Measurements from ENCODE around the gene CSMD2.

Gene CSMD2

DNA sequence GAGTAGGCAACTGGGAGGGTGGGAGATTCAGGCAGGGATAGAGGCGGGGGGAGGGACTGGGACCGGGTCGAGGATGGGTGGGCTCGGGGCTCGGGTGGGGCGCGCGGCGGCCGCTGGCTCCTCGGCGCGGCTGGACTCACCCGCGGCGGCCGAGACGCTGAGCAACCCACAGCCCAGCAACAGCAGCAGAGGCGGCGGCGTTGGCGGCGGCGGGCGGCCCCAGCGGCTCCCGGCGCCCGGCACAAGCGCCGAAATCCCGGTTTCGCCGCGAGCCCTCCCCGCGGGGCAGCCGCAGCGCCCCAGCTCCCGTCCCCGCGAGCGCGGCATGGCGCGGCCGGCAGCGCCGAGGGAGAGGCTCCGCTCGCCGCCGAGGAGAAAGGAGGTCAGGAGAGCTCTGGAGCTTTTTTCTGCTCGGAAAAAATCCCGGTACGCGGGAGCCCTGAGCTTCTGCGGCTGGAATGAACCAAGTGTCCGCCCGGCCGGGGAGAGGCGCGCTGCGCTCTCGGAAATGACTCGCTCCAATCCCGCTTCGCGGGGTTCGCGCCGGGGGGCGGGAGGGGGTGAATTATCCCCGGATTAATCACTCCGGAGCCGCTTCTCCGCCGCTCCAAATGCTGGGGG is at the start of gene CSMD2:
TSS of gene CSMD2 (minus strand) at position 460 of the 621 bp plus-strand sequence. CDS start at position 327, 133 bp downstream.
- TF ChIP-seq PPARA (CRISPR knock-in tag; IDR thresholded peaks at IDR 0.05; ENCODE audit: borderline replicate concordance) (no peak), RARB (CRISPR knock-in tag; IDR thresholded peaks at IDR 0.05) (no peak), OSR1 (CRISPR knock-in tag; IDR thresholded peaks at IDR 0.05) (no peak), TOX (CRISPR knock-in tag; IDR thresholded peaks at IDR 0.05; ENCODE audit: borderline replicate concordance) (no peak), ZNF70 (CRISPR knock-in tag; IDR thresholded peaks at IDR 0.05) (no peak), ZFP30 (CRISPR knock-in tag; IDR thresholded peaks at IDR 0.05) (no peak), ZNF565 (CRISPR knock-in tag; conservative IDR thresholded peaks at IDR 0.05; ENCODE audit: low read depth) (no peak), SNAI2 (CRISPR knock-in tag; IDR thresholded peaks at IDR 0.05) (no peak), TCF4 (CRISPR knock-in tag; IDR thresholded peaks at IDR 0.05; ENCODE audit: borderline replicate concordance) (no peak), CSDC2 (CRISPR knock-in tag; IDR thresholded peaks at IDR 0.05) (no peak), ZC3H10 (CRISPR knock-in tag; IDR thresholded peaks at IDR 0.05) (no peak), BACH2 (CRISPR knock-in tag; IDR thresholded peaks at IDR 0.05; ENCODE audit: borderline replicate concordance) (no peak), ARNTL (CRISPR knock-in tag; IDR thresholded peaks at IDR 0.05; ENCODE audit: borderline replicate concordance, low read depth) (no peak), ZNF8 (CRISPR knock-in tag; IDR thresholded peaks at IDR 0.05) (no peak; the same call in 1 of the 2 replicates), ISL1 (CRISPR knock-in tag; IDR thresholded peaks at IDR 0.05) (no peak), ESRRG (CRISPR knock-in tag; IDR thresholded peaks at IDR 0.05) (no peak)
- TF ChIP-seq, protein P1, sequence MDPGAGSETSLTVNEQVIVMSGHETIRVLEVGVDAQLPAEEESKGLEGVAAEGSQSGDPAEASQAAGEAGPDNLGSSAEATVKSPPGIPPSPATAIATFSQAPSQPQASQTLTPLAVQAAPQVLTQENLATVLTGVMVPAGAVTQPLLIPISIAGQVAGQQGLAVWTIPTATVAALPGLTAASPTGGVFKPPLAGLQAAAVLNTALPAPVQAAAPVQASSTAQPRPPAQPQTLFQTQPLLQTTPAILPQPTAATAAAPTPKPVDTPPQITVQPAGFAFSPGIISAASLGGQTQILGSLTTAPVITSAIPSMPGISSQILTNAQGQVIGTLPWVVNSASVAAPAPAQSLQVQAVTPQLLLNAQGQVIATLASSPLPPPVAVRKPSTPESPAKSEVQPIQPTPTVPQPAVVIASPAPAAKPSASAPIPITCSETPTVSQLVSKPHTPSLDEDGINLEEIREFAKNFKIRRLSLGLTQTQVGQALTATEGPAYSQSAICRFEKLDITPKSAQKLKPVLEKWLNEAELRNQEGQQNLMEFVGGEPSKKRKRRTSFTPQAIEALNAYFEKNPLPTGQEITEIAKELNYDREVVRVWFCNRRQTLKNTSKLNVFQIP (CRISPR knock-in tag; IDR thresholded peaks at IDR 0.05; ENCODE audit: borderline replicate concordance, low read depth) = no peak
- TF ChIP-seq, protein P2, sequence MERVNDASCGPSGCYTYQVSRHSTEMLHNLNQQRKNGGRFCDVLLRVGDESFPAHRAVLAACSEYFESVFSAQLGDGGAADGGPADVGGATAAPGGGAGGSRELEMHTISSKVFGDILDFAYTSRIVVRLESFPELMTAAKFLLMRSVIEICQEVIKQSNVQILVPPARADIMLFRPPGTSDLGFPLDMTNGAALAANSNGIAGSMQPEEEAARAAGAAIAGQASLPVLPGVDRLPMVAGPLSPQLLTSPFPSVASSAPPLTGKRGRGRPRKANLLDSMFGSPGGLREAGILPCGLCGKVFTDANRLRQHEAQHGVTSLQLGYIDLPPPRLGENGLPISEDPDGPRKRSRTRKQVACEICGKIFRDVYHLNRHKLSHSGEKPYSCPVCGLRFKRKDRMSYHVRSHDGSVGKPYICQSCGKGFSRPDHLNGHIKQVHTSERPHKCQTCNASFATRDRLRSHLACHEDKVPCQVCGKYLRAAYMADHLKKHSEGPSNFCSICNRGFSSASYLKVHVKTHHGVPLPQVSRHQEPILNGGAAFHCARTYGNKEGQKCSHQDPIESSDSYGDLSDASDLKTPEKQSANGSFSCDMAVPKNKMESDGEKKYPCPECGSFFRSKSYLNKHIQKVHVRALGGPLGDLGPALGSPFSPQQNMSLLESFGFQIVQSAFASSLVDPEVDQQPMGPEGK (CRISPR knock-in tag; IDR thresholded peaks at IDR 0.05; ENCODE audit: borderline replicate concordance) = no peak
- TF ChIP-seq, protein P3, sequence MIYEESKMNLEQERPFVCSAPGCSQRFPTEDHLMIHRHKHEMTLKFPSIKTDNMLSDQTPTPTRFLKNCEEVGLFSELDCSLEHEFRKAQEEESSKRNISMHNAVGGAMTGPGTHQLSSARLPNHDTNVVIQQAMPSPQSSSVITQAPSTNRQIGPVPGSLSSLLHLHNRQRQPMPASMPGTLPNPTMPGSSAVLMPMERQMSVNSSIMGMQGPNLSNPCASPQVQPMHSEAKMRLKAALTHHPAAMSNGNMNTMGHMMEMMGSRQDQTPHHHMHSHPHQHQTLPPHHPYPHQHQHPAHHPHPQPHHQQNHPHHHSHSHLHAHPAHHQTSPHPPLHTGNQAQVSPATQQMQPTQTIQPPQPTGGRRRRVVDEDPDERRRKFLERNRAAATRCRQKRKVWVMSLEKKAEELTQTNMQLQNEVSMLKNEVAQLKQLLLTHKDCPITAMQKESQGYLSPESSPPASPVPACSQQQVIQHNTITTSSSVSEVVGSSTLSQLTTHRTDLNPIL (CRISPR knock-in tag; IDR thresholded peaks at IDR 0.05; ENCODE audit: low read depth) = no peak
- TF ChIP-seq, protein P4, sequence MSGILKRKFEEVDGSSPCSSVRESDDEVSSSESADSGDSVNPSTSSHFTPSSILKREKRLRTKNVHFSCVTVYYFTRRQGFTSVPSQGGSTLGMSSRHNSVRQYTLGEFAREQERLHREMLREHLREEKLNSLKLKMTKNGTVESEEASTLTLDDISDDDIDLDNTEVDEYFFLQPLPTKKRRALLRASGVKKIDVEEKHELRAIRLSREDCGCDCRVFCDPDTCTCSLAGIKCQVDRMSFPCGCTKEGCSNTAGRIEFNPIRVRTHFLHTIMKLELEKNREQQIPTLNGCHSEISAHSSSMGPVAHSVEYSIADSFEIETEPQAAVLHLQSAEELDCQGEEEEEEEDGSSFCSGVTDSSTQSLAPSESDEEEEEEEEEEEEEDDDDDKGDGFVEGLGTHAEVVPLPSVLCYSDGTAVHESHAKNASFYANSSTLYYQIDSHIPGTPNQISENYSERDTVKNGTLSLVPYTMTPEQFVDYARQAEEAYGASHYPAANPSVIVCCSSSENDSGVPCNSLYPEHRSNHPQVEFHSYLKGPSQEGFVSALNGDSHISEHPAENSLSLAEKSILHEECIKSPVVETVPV (CRISPR knock-in tag; IDR thresholded peaks at IDR 0.05) = no peak
- ATAC-seq = peak; percentile 18; the same call in 1 of the 3 replicates

DNA sequence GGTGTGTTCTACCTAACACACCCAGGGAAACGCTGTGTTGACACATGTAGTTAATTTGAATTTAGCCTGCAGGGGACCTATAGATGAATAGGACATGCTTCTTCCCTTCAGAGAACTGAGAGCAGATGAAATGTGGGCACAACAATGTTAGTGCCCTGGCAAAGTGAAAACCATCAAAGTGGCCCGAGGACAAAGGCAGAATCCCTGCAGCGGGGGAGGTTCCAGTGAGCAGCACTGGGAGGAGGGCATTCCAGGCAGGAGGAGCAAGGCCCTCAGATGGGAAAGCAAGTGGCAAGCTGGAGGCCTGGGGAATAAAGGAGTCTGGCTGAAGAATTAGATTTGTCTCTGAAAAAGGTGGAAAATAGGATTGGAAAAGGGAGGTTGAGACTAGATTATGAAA is 48.9 kb upstream of the CSMD2 start:
- no peak for TF ChIP-seq OSR1 (CRISPR knock-in tag; IDR thresholded peaks at IDR 0.05)
- TF ChIP-seq GLIS3 (CRISPR knock-in tag; IDR thresholded peaks at IDR 0.05) = no peak
- TF ChIP-seq TCF4 (CRISPR knock-in tag; IDR thresholded peaks at IDR 0.05; ENCODE audit: borderline replicate concordance) = no peak
- no peak for TF ChIP-seq CSDC2 (CRISPR knock-in tag; IDR thresholded peaks at IDR 0.05)
- no peak for TF ChIP-seq ZNF70 (CRISPR knock-in tag; IDR thresholded peaks at IDR 0.05)
- TF ChIP-seq TOX (CRISPR knock-in tag; IDR thresholded peaks at IDR 0.05; ENCODE audit: borderline replicate concordance) = no peak
- TF ChIP-seq ZFP3 (CRISPR knock-in tag; IDR thresholded peaks at IDR 0.05) = no peak
- TF ChIP-seq SNAI2 (CRISPR knock-in tag; IDR thresholded peaks at IDR 0.05) = no peak
- TF ChIP-seq, protein P3 (CRISPR knock-in tag; IDR thresholded peaks at IDR 0.05; ENCODE audit: low read depth) = no peak
- no peak for TF ChIP-seq ZNF8 (CRISPR knock-in tag; IDR thresholded peaks at IDR 0.05)
- no peak for TF ChIP-seq ESRRG (CRISPR knock-in tag; IDR thresholded peaks at IDR 0.05)
- TF ChIP-seq RARB (CRISPR knock-in tag; IDR thresholded peaks at IDR 0.05) = no peak
- ATAC-seq = no peak

DNA sequence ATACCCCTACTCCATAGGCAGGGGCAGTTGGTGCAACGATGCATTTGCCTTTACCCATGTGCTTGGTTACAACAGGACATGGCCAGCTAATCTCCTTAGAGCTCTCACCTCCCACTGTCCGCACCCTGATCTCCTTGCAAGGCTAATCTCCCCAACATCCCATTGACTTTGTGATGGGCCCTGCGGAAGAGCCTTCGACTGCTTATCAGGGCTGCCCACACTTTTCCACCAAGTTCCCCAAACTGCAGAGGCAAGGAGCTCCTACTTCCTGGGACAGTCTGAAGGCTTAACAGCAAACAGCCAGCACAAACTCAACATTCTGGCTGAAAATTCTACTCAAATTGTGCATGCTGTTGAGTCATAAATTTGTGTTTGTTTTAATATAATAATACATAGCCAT is 47.6 kb upstream of the CSMD2 start:
- no peak for ATAC-seq
- TF ChIP-seq TCF4 (CRISPR knock-in tag; IDR thresholded peaks at IDR 0.05; ENCODE audit: borderline replicate concordance) = no peak
- TF ChIP-seq ZFP3 (CRISPR knock-in tag; IDR thresholded peaks at IDR 0.05) = no peak
- TF ChIP-seq OSR1 (CRISPR knock-in tag; IDR thresholded peaks at IDR 0.05) = no peak
- no peak for TF ChIP-seq ZNF565 (CRISPR knock-in tag; conservative IDR thresholded peaks at IDR 0.05; ENCODE audit: low read depth)
- no peak for TF ChIP-seq ZC3H10 (CRISPR knock-in tag; IDR thresholded peaks at IDR 0.05)
- TF ChIP-seq, protein P4 (CRISPR knock-in tag; IDR thresholded peaks at IDR 0.05) = no peak
- no peak for TF ChIP-seq TOX (CRISPR knock-in tag; IDR thresholded peaks at IDR 0.05; ENCODE audit: borderline replicate concordance)
- TF ChIP-seq ARNTL (CRISPR knock-in tag; IDR thresholded peaks at IDR 0.05; ENCODE audit: borderline replicate concordance, low read depth) = no peak
- TF ChIP-seq, protein P3 (CRISPR knock-in tag; IDR thresholded peaks at IDR 0.05; ENCODE audit: low read depth) = no peak
- TF ChIP-seq PPARA (CRISPR knock-in tag; IDR thresholded peaks at IDR 0.05; ENCODE audit: borderline replicate concordance) = no peak
- TF ChIP-seq, protein P2 (CRISPR knock-in tag; IDR thresholded peaks at IDR 0.05; ENCODE audit: borderline replicate concordance) = no peak
- no peak for TF ChIP-seq RARB (CRISPR knock-in tag; IDR thresholded peaks at IDR 0.05)
- no peak for TF ChIP-seq SNAI2 (CRISPR knock-in tag; IDR thresholded peaks at IDR 0.05)
- TF ChIP-seq ZFP30 (CRISPR knock-in tag; IDR thresholded peaks at IDR 0.05) = no peak

Measured in SK-N-SH treated with all-trans-retinoic acid at 6 μM for 48 hours (cell line).